AG10803 (cell line): ENCODE data around the gene MAGEB17.
"Not testable (repeated sequence)": the region's sequence is repeated elsewhere in the genome, so short reads cannot be mapped to it uniquely, and the experiment has no call there.

Source experiments
- DNase-seq: peaks from one replicate; pipeline ENCODE4 v3.0.0; 2010; ENCODE audit warnings: low read depth
- H3K4me3 ChIP-seq: 2 replicates; pipeline ENCODE4 v1.5.1; 2011; ENCODE audit warnings: mild to moderate bottlenecking, low read length, control low read depth
- CTCF ChIP-seq: conservative IDR thresholded peaks from 2 replicates; pipeline ENCODE4 v1.5.1; 2011; ENCODE audit warnings: mild to moderate bottlenecking, low read length, control low read depth, inconsistent platforms

Gene MAGEB17

GRCh38 chrX:16171944-16172343 lies 4.7 kb downstream of the MAGEB17 start:
- H3K4me3 ChIP-seq = no peak overlapping the region
- DNase-seq = no peak
- no peak for TF ChIP-seq CTCF

- no peak for TF ChIP-seq CTCF
- H3K4me3 ChIP-seq = no peak overlapping the region
- DNase-seq = no peak
Observed at GRCh38 chrX:16172391-16172790, 5.1 kb downstream of the MAGEB17 start.

- DNase-seq = no peak
- H3K4me3 ChIP-seq = no peak overlapping the region
- TF ChIP-seq CTCF = no peak
Observed at GRCh38 chrX:16175329-16176061, 8.2 kb downstream of the MAGEB17 start.

- DNase-seq = no peak
- H3K4me3 ChIP-seq = no peak overlapping the region
- TF ChIP-seq CTCF = no peak
Observed at GRCh38 chrX:16177260-16177659, 10.0 kb downstream of the MAGEB17 start.

- not testable (repeated sequence) for DNase-seq, H3K4me3 ChIP-seq
Observed at GRCh38 chrX:16183843-16184242, 16.6 kb downstream of the MAGEB17 start.

GRCh38 chrX:16185725-16186136 lies 18.4 kb downstream of the MAGEB17 start:
- TF ChIP-seq CTCF = no peak
- DNase-seq = peak; percentile 77

GRCh38 chrX:16186380-16187007 lies 19.2 kb downstream of the MAGEB17 start:
- no peak for TF ChIP-seq CTCF
- no peak overlapping the region for H3K4me3 ChIP-seq
- DNase-seq = no peak

More at GRCh38 chrX:16185725-16186136, 18.4 kb downstream of the MAGEB17 start:
- H3K4me3 ChIP-seq = no peak overlapping the region
